ENCODE results near the gene PLCZ1.
"Not testable (repeated sequence)": the region's sequence is repeated elsewhere in the genome, so short reads cannot be mapped to it uniquely, and the experiment has no call there.

The PLCZ1 gene, protein sequence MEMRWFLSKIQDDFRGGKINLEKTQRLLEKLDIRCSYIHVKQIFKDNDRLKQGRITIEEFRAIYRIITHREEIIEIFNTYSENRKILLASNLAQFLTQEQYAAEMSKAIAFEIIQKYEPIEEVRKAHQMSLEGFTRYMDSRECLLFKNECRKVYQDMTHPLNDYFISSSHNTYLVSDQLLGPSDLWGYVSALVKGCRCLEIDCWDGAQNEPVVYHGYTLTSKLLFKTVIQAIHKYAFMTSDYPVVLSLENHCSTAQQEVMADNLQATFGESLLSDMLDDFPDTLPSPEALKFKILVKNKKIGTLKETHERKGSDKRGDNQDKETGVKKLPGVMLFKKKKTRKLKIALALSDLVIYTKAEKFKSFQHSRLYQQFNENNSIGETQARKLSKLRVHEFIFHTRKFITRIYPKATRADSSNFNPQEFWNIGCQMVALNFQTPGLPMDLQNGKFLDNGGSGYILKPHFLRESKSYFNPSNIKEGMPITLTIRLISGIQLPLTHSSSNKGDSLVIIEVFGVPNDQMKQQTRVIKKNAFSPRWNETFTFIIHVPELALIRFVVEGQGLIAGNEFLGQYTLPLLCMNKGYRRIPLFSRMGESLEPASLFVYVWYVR

DNA sequence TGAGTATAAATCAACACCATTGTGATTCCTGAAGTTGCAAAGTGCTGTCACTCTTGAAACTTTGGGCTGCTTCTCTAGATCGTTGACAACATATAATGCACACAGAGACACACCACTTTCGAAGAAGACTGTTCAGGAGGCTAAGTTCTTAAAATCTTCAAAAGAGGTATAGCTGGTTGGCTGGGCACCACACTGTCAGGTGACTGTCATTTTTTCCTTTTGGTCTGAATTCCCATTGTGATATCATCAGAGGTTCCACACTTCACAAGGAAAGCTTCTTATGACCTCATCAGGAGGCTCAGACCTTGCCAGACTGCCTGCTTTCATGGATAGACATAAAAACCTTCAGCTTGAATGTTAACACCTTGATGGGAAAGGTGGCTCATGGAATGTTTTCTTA is at the start of gene PLCZ1, which contains the start of gene CAPZA3:
Gene PLCZ1, minus strand, starts transcription at position 194 of the 400 bp plus-strand sequence. CDS start 641 bp downstream, outside the sequence.
Gene CAPZA3, plus strand, starts transcription at position 301 of the 400 bp plus-strand sequence. CDS start 150 bp downstream, outside the sequence.
- Mint-ChIP-seq H3K4me3 (no peak within 1 kb of the TSS), H3K36me3 (no peaks in the 10 kb centered on the region), H3K27ac (no peak within 1 kb of the TSS), H3K4me1 (no peaks in the 10 kb centered on the region), H3K9me3 (peaks cover 6% of the 10 kb centered on the region), H3K27me3 (no peaks in the 10 kb centered on the region)
- CTCF ChIA-PET = no interaction called here
- no peak for DNase-seq

DNA sequence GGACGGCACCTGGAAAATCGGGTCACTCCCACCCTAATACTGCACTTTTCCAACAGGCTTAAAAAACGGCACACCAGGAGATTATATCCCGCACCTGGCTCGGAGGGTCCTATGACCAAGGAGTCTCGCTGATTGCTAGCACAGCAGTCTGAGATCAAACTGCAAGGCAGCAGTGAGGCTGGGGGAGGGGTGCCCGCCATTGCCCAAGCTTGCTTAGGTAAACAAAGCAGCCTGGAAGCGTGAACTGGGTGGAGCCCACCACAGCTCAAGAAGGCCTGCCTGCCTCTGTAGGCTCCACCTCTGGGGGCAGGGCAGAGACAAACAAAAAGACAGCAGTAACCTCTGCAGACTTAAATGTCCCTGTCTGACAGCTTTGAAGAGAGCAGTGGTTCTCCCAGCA is 47.7 kb upstream of the PLCZ1 start:
- CTCF ChIA-PET, DNase-seq, H3K36me3 Mint-ChIP-seq, H3K27me3 Mint-ChIP-seq, H3K4me1 Mint-ChIP-seq, H3K27ac Mint-ChIP-seq, H3K4me3 Mint-ChIP-seq: not testable (repeated sequence)
- H3K9me3 Mint-ChIP-seq = peaks cover 11% of the 10 kb centered on the region

DNA sequence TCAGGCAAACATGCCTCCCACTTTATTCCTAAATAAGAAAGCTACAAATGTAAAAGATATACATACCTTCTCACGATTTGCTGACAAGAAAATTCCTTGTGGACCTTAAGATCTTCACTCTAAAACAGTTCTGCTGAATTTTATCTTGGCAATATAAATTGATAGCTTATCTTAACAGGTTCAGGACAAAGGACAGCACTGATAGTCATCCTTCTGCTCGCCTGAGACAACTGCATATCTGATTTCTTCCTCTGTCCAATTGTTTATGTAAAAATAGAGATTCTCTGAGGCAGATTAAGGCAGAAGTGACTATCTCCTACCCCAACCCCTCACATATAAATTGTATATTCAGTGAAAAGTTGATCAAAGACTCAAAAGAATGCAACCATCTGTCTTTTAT is 45.0 kb upstream of the PLCZ1 start:
- Mint-ChIP-seq H3K36me3 (no peaks in the 10 kb centered on the region), H3K4me1 (no peaks in the 10 kb centered on the region), H3K27me3 (no peaks in the 10 kb centered on the region), H3K4me3 (no peak overlapping the region), H3K27ac (no peak overlapping the region), H3K9me3 (peaks cover 12% of the 10 kb centered on the region)
- DNase-seq = no peak
- CTCF ChIA-PET = no interaction called here

DNA sequence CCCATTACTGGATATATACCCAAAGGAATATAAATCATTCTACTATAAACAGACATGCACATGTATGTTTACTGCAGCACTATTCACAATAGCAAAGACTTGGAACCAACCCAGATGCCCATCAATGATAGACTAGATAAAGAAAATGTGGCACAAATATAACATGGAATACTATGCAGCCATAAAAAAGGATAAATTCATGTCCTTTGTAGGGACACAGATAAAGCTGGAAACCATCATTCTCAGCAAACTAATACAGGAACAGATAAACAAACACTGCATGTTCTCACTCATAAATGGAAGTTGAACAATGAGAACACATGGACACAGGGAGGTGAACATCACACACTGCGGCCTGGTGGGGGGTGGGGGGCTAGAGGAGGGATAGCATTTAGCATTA is 28.7 kb upstream of the PLCZ1 start:
- CTCF ChIA-PET, H3K27ac Mint-ChIP-seq, H3K27me3 Mint-ChIP-seq, DNase-seq, H3K4me3 Mint-ChIP-seq, H3K4me1 Mint-ChIP-seq, H3K36me3 Mint-ChIP-seq: not testable (repeated sequence)
- peaks cover 24% of the 10 kb centered on the region for H3K9me3 Mint-ChIP-seq

DNA sequence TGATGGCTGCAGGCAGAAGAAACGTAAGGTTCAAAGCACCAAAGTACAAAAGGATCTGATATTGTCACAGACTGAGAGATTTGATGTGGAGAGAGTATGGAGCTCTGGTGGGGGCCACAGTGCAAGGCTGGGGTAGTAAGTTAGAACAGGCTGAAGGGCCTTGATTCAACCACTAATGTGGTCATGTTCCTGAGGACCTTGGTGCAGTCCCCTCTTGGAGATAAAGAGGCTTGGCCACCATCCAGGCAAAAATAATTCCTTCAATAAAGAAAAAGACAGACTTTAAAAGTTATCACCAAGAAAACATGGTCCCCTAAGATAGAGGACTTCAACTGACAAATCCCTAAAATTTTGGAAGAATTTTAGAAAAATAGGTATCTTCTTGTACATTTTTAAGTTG is 17.5 kb upstream of the PLCZ1 start:
- Mint-ChIP-seq H3K4me1 (no peaks in the 10 kb centered on the region), H3K27me3 (no peaks in the 10 kb centered on the region), H3K4me3 (no peak overlapping the region), H3K27ac (no peak overlapping the region), H3K9me3 (peaks cover 2% of the 10 kb centered on the region), H3K36me3 (no peaks in the 10 kb centered on the region)
- CTCF ChIA-PET = no interaction called here
- no peak for DNase-seq

DNA sequence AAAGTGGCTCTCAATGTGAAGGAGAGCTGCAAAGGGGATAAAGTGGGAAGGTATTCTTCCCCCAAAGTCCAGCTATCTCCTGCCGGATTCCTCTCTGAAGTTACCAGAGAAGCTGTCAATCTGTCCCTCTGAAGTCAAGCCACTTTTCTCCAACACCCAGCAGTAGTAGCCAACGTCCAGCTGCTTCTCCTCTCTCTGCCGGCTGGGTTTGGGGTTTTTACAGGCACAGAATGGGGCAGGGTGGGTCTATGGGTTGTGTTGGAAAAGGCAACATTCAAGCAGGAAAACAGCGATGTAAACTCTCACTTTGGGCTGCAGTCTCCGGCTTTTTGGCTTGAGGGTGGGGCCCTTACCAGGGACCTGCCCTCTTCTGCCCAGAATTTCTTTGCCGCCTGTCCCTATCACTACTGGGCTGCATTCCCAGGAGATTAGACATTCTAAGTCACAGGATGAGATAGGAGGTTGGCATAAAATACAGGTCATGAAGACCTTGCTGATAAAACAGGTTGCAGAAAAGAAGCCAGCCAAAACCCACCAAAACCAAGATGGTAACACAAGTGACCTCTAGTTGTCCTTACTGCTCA is 16.4 kb upstream of the PLCZ1 start:
- H3K9me3 Mint-ChIP-seq = peaks cover 2% of the 10 kb centered on the region
- no peak for DNase-seq
- CTCF ChIA-PET = no interaction called here
- H3K27ac Mint-ChIP-seq = no peak overlapping the region
- no peak overlapping the region for H3K4me3 Mint-ChIP-seq
- H3K4me1 Mint-ChIP-seq = no peaks in the 10 kb centered on the region
- no peaks in the 10 kb centered on the region for H3K36me3 Mint-ChIP-seq
- H3K27me3 Mint-ChIP-seq = no peaks in the 10 kb centered on the region

DNA sequence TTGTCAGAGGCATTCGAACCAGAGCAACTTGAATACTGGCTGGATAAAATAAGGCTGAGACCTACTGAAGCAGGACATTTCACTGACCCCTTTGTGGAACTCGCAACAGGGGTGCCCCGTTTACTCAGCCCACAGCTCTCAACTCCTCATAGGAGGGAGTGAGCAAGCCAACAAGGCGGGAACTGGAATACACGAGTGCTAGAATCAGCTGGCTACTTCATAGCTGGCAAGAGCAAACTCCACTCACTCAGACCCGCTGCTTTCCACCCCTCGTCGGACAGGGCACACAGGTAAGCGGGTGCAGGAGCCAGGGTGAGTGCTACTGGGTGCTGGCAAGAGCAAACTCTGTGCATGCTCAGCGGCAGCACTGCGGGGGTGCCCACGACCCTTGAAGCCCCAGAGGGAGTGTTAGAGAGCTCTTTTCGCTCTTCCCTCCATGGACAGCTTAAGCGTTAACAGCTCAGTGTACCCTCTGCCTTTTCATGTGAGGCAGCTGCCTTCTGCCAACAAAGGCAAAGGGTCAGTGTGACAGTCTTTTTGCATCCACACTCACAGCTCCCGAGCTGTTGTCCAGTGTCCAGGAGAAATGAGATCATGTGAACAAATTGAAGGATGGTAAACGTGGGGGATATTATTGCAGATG is 15.8 kb upstream of the PLCZ1 start:
- H3K4me1 Mint-ChIP-seq = no peaks in the 10 kb centered on the region
- no peak overlapping the region for H3K27ac Mint-ChIP-seq
- no peaks in the 10 kb centered on the region for H3K27me3 Mint-ChIP-seq
- H3K4me3 Mint-ChIP-seq = no peak overlapping the region
- CTCF ChIA-PET = no interaction called here
- no peak for DNase-seq
- peaks cover 2% of the 10 kb centered on the region for H3K9me3 Mint-ChIP-seq
- no peaks in the 10 kb centered on the region for H3K36me3 Mint-ChIP-seq

DNA sequence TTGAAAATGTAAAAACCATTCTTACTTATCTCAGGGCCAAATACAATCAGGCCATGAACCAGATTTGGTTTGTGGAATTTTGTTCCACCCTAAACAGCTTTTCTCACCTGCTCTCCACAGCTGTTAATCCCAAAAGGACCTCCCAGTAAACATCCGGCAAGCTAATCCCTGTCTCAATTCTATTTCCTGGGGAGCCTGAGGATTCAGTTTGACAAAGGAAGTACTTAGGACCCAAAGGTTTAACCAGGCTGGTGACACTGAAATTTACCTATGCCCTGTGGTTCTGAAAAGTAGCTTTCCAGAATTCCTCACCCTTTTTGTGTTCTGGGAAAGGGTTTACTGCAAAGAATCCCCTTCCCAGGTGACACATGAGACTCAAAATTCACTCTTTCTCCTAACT is 15.1 kb upstream of the PLCZ1 start:
- H3K4me3 Mint-ChIP-seq = no peak overlapping the region
- H3K4me1 Mint-ChIP-seq = no peaks in the 10 kb centered on the region
- no peak for DNase-seq
- no peak overlapping the region for H3K27ac Mint-ChIP-seq
- H3K9me3 Mint-ChIP-seq = peaks cover 2% of the 10 kb centered on the region
- H3K36me3 Mint-ChIP-seq = no peaks in the 10 kb centered on the region
- CTCF ChIA-PET = no interaction called here
- no peaks in the 10 kb centered on the region for H3K27me3 Mint-ChIP-seq

DNA sequence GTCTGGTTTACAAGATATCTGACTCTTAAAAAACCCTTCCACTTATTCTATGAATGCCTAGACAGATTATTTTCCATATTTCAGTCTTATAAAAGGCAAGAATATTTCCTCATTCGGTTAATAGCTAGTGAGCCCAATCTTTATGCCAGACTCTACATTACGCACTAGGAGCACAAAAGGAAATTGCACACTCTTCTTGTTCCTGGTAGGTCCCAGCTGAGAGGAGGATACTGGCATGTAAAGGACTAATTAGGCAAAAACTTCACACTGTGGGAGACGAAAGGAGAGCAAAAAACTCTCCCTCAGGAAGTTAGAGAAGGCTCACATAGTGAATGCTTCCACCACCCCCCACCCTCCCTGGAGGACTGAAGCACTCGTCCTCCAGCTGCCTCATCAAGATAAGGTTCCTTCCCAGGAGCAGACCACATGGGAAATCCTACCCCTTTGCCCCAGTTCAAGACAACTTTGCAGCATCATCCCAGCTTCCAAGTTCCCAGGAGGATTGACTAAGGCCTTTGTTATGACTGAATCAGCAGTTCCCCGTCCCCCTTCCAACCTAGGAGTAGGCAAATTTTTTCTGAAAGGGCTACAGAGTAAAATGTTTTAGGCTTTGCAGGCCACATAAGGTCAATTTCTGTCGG is 14.6 kb upstream of the PLCZ1 start:
- DNase-seq = no peak
- Mint-ChIP-seq H3K27ac (no peak overlapping the region), H3K4me1 (no peaks in the 10 kb centered on the region), H3K36me3 (no peaks in the 10 kb centered on the region), H3K9me3 (peaks cover 2% of the 10 kb centered on the region), H3K27me3 (no peaks in the 10 kb centered on the region), H3K4me3 (no peak overlapping the region)
- CTCF ChIA-PET = no interaction called here

DNA sequence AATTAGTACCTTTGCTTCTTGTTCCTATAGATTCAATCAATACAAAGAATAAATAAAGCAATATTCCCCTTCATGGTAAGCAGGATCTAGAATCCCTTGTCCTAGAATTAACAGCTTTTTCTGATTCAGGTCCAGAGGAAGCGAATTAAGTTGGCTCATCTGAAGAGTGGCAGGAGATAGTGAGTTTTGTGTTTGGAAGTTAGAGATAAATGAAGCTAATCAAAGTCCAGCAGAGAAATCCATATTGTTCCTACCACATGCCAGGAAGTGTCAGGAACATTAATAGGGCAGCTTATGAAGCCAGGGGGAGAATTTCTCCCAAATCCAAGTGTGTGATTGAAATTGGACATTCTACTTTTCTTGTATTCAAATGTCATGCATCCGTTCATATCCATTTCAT is 14.1 kb upstream of the PLCZ1 start:
- peaks cover 2% of the 10 kb centered on the region for H3K9me3 Mint-ChIP-seq

DNA sequence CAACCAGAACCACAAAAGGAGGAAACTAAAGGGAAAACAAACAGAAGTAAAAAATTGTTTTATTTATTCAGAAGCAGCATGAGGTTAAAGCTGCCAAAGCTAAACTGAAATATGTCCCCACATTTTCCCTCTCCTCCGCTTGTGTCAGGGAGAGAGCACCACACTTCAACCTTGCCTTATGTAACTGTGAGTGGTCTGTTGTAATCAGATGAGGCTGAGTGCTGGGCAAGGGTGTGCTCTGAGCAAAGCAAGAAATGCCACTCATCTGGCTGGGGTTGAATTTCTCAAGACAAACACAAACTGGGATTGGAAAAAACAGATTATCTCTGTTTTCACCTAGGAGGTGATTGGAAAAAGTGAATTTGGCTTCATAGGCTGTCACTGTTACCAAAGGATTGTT is 12.3 kb upstream of the PLCZ1 start:
- Mint-ChIP-seq H3K4me1 (no peaks in the 10 kb centered on the region), H3K27me3 (no peaks in the 10 kb centered on the region), H3K4me3 (no peak overlapping the region), H3K36me3 (no peaks in the 10 kb centered on the region), H3K9me3 (peaks cover under 1% of the 10 kb centered on the region), H3K27ac (no peak overlapping the region)
- DNase-seq = no peak
- CTCF ChIA-PET = no interaction called here

More for the DNA sequence above, 14.1 kb upstream of the PLCZ1 start:
- CTCF ChIA-PET = no interaction called here
- Mint-ChIP-seq H3K27me3 (no peaks in the 10 kb centered on the region), H3K4me1 (no peaks in the 10 kb centered on the region), H3K4me3 (no peak overlapping the region), H3K27ac (no peak overlapping the region), H3K36me3 (no peaks in the 10 kb centered on the region)
- DNase-seq = no peak

DNA sequence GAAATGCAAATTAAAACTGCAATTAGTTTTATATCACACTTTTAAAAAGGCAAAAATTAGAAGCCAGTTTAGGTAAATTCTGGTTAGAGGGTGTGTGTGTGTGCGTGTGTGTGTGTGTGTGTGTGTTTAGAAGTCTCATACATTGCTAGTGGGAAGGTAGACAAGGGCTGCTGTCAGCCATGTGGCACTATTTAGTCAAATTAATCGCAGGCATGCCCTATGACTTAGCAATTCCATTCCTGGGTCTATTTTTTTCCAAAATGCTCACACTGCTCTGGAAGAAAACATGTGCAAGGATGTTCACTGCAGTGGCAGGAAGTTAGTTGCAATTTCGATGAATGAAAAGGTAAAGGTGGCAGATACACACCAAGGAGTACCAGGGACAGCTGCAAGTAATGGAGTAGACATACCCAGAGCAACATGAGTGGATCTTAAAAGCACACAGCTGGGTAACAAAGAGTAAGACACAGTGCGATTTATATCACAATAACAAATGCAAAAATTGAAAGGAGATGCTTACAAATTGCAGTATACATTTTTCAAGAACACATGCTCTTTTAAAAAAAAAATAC is 11.7 kb upstream of the PLCZ1 start:
- no peak for DNase-seq
- H3K9me3 Mint-ChIP-seq = no peaks in the 10 kb centered on the region
- no peak overlapping the region for H3K27ac Mint-ChIP-seq
- no peaks in the 10 kb centered on the region for H3K36me3 Mint-ChIP-seq
- no peaks in the 10 kb centered on the region for H3K27me3 Mint-ChIP-seq
- H3K4me1 Mint-ChIP-seq = no peaks in the 10 kb centered on the region
- CTCF ChIA-PET = no interaction called here
- no peak overlapping the region for H3K4me3 Mint-ChIP-seq

DNA sequence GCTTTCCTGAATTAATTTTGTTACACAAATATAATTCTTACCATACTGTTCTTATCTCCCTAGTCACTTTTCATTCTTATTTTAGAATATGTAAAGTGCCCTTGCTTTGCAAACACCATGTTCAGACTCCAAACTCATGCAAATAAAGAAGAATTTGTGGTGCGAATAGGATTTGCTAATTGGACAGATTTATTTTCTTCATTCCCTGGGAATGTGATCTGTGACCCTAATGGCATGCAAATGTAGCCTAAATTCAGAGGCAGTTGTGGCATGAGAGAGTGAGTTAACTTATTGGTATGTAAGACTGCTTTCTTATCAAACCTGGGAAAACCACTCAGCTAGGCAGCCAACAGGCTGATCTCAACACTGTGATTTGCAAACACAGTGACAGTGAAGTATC is 10.1 kb upstream of the PLCZ1 start:
- Mint-ChIP-seq H3K27ac (no peak overlapping the region), H3K36me3 (no peaks in the 10 kb centered on the region), H3K27me3 (no peaks in the 10 kb centered on the region), H3K4me3 (no peak overlapping the region), H3K9me3 (peaks cover 3% of the 10 kb centered on the region), H3K4me1 (no peaks in the 10 kb centered on the region)
- DNase-seq = no peak
- CTCF ChIA-PET = no interaction called here

DNA sequence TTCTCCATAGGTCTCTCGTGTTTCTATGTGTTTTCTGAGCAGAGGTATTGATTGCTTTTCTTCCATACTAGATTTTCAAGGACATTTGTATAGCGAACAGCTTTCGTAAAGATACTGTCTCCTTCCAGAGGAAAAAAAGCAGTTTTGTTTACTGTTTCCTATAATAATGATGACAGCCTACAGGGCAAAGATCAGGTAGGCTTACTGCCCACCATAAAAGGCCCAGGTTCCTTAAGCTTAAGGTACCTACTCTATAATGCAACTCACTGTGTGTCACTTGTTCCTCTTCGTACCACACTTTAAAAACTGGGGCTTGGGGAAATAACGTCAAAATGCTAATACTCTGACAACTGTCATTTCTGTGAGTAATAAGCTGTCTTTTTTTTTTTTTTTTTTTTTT is 6.7 kb downstream of the PLCZ1 start:
- Mint-ChIP-seq H3K4me3 (no peak overlapping the region), H3K9me3 (peaks cover 12% of the 10 kb centered on the region), H3K27me3 (no peaks in the 10 kb centered on the region), H3K4me1 (no peaks in the 10 kb centered on the region), H3K27ac (no peak overlapping the region), H3K36me3 (no peaks in the 10 kb centered on the region)
- CTCF ChIA-PET = no interaction called here
- no peak for DNase-seq
